Upper lobe of right lung (tissue), 1 donor: Measurements from ENCODE around the gene TNPO3. TPM values are rescaled to one million over a fixed set of nuclear protein-coding genes. Genes with fewer than 3 reads are reported as not detected.

Experiments
- ATAC-seq: fragments of 200-7000 bp; cut with Tn5 transposase; one replicate; pipeline ENCODE4 v1.9.1; 2020; ENCODE audit warnings: mild to moderate bottlenecking, moderate library complexity
- DNase-seq: peaks from one replicate; pipeline ENCODE4 v3.0.0-alpha.2; 2020
- H3K27ac ChIP-seq: fragments of 200-600 bp; one replicate; pipeline ENCODE4 v1.8.0; 2022
- H3K27me3 ChIP-seq: fragments of 200-600 bp; one replicate; pipeline ENCODE4 v1.8.0; 2022; ENCODE audit warnings: mild to moderate bottlenecking
- H3K36me3 ChIP-seq: fragments of 200-600 bp; one replicate; pipeline ENCODE4 v1.8.0; 2022
- H3K4me1 ChIP-seq: fragments of 200-600 bp; one replicate; pipeline ENCODE4 v1.8.0; 2022
- H3K4me3 ChIP-seq: fragments of 200-600 bp; one replicate; pipeline ENCODE4 v1.8.0; 2022; ENCODE audit warnings: mild to moderate bottlenecking
- H3K9me3 ChIP-seq: fragments of 200-600 bp; one replicate; pipeline ENCODE4 v1.8.0; 2022
- CTCF ChIP-seq: fragments of 200-600 bp; IDR thresholded peaks from one replicate; pipeline ENCODE4 v1.8.0; 2022; ENCODE audit warnings: antibody characterized with exemption
- intact Hi-C: fragments of 100-400 bp; cut with DNase I; formaldehyde crosslinking; loops from one replicate; pipeline ENCODE4 v1.11.0; 2022
- total RNA-seq: library from RNA; stranded (reverse); fragmentation: NEBNext Ultra II Directional; extraction: Animal tissue kit (Norgen Biotek cat#: 25700); gene quantifications from one replicate; pipeline ENCODE4 v1.2.1, GENCODE V29; 2021
- donor health status: DM: no; HTN: yes; CAD: no; lungs with severe emphysema.

Gene TNPO3
- total RNA-seq, 1 donor from 2014 or later = 31.1 TPM

GRCh38 chr7:128922496-128923410 lies 132.2 kb downstream of the TNPO3 start:
- H3K9me3 ChIP-seq = no peaks in the 10 kb centered on the region
- no peak for ATAC-seq
- DNase-seq = peak; percentile 38
- intact Hi-C loops = no loop called here
- no peaks in the 10 kb centered on the region for H3K36me3 ChIP-seq
- H3K4me3 ChIP-seq = no peak overlapping the region
- no peaks in the 10 kb centered on the region for H3K4me1 ChIP-seq
- no peak overlapping the region for H3K27ac ChIP-seq
- peaks cover 5% of the 10 kb centered on the region for H3K27me3 ChIP-seq
- TF ChIP-seq CTCF = no peak

- peaks cover 8% of the 10 kb centered on the region for H3K27me3 ChIP-seq
- intact Hi-C loops = no loop called here
- no peak overlapping the region for H3K27ac ChIP-seq
- ATAC-seq = no peak
- no peaks in the 10 kb centered on the region for H3K9me3 ChIP-seq
- H3K4me1 ChIP-seq = no peaks in the 10 kb centered on the region
- no peak overlapping the region for H3K4me3 ChIP-seq
- DNase-seq = peak; percentile 12
- H3K36me3 ChIP-seq = no peaks in the 10 kb centered on the region
- TF ChIP-seq CTCF = no peak
Measured at GRCh38 chr7:128921866-128922440, 133.0 kb downstream of the TNPO3 start.

GRCh38 chr7:128920913-128921582 lies 133.9 kb downstream of the TNPO3 start:
- H3K9me3 ChIP-seq = no peaks in the 10 kb centered on the region
- ATAC-seq = no peak
- no peaks in the 10 kb centered on the region for H3K36me3 ChIP-seq
- no peak overlapping the region for H3K27ac ChIP-seq
- peaks cover 18% of the 10 kb centered on the region for H3K27me3 ChIP-seq
- no peak for DNase-seq
- TF ChIP-seq CTCF = no peak
- H3K4me1 ChIP-seq = no peaks in the 10 kb centered on the region
- intact Hi-C loops = no loop called here
- no peak overlapping the region for H3K4me3 ChIP-seq

GRCh38 chr7:128919881-128920799 lies 134.8 kb downstream of the TNPO3 start:
- TF ChIP-seq CTCF = no peak
- no peak overlapping the region for H3K27ac ChIP-seq
- DNase-seq (no peak), ATAC-seq (no peak)
- intact Hi-C loops = no loop called here
- H3K4me1 ChIP-seq = peaks cover 4% of the 10 kb centered on the region
- no peak overlapping the region for H3K4me3 ChIP-seq
- H3K9me3 ChIP-seq = no peaks in the 10 kb centered on the region
- H3K27me3 ChIP-seq = peaks cover 27% of the 10 kb centered on the region
- H3K36me3 ChIP-seq = no peaks in the 10 kb centered on the region

GRCh38 chr7:128919241-128919640 lies 135.7 kb downstream of the TNPO3 start:
- DNase-seq (peak; percentile 48), ATAC-seq (no peak)
- TF ChIP-seq CTCF = no peak
- no peaks in the 10 kb centered on the region for H3K9me3 ChIP-seq
- no peak overlapping the region for H3K4me3 ChIP-seq
- intact Hi-C loops = no loop called here
- peaks cover 4% of the 10 kb centered on the region for H3K4me1 ChIP-seq
- H3K36me3 ChIP-seq = no peaks in the 10 kb centered on the region
- H3K27ac ChIP-seq = no peak overlapping the region
- peaks cover 36% of the 10 kb centered on the region for H3K27me3 ChIP-seq
